ENCODE measurements around the gene ZNF140. TPM values are rescaled to one million over a fixed set of nuclear protein-coding genes. Genes with fewer than 3 reads are reported as not detected.
A peak's percentile ranks its signal among the peaks of the same experiment; 100 is the strongest.

ZNF140 gene
- total RNA-seq, 1 experiment from 2014 or later = 15.5 TPM

- CTCF ChIA-PET = interaction anchor here (0.6 kb wide), 1 partner anchor 13 kb away, joined by 3 read pairs; no protein-coding TSS in a partner anchor
- no TSS peak for BruUV-seq (replicated peaks)
- no peak for DNase-seq (ENCODE audit: unreplicated experiment)
- no peak for TF ChIP-seq CTCF (IDR thresholded peaks at IDR 0.05; ENCODE audit: unreplicated experiment)
- H3K9me3 Mint-ChIP-seq (ENCODE audit: unreplicated experiment) = peaks cover 26% of the 10 kb centered on the region
- H3K4me1 Mint-ChIP-seq (ENCODE audit: insufficient read depth, unreplicated experiment) = no peaks in the 10 kb centered on the region
- no peaks in the 10 kb centered on the region for H3K27me3 Mint-ChIP-seq (ENCODE audit: insufficient read depth, unreplicated experiment)
- POLR2A ChIA-PET = no interaction called here
- H3K4me3 Mint-ChIP-seq (ENCODE audit: unreplicated experiment) = no peak overlapping the region
- H3K27ac Mint-ChIP-seq (ENCODE audit: low read depth, unreplicated experiment) = no peak overlapping the region
- H3K36me3 Mint-ChIP-seq (ENCODE audit: insufficient read depth, unreplicated experiment) = peaks cover 24% of the 10 kb centered on the region
- intact Hi-C loops (cut with micrococcal nuclease) = no loop called here
These were observed 17.2 kb upstream of the ZNF140 start for GRCh38 chr12:133063556-133063955.

- peaks cover 6% of the 10 kb centered on the region for H3K36me3 Mint-ChIP-seq (ENCODE audit: insufficient read depth, unreplicated experiment)
- H3K9me3 Mint-ChIP-seq (ENCODE audit: unreplicated experiment) = peaks cover 36% of the 10 kb centered on the region
- intact Hi-C loops (cut with micrococcal nuclease) = no loop called here
These were observed 6.9 kb upstream of the ZNF140 start for GRCh38 chr12:133073836-133074235.

GRCh38 chr12:133080026-133080367 lies 726 bp upstream of the ZNF140 start:
- Mint-ChIP-seq H3K9me3 (ENCODE audit: unreplicated experiment) (peaks cover 34% of the 10 kb centered on the region), H3K27ac (ENCODE audit: low read depth, unreplicated experiment) (no peak overlapping the region), H3K4me3 (ENCODE audit: unreplicated experiment) (no peak overlapping the region), H3K36me3 (ENCODE audit: insufficient read depth, unreplicated experiment) (peaks cover 31% of the 10 kb centered on the region), H3K27me3 (ENCODE audit: insufficient read depth, unreplicated experiment) (no peaks in the 10 kb centered on the region), H3K4me1 (ENCODE audit: insufficient read depth, unreplicated experiment) (no peaks in the 10 kb centered on the region)
- TF ChIP-seq CTCF (IDR thresholded peaks at IDR 0.05; ENCODE audit: unreplicated experiment) = no peak
- peak; percentile 52 for DNase-seq (ENCODE audit: unreplicated experiment)
- POLR2A ChIA-PET = interaction anchor here (0.7 to 2.7 kb wide), 12 partner anchors 24 to 319 kb away, joined by 3 to 30 read pairs (median 4); partner anchors contain the start of genes CHFR, ZNF10, ZNF26 and ZNF268
- CTCF ChIA-PET = interaction anchor here (0.7 kb wide), 1 partner anchor 92 kb away, joined by 3 read pairs; no protein-coding TSS in a partner anchor
- BruUV-seq (replicated peaks) = TSS peak; percentile 72
- intact Hi-C loops (cut with micrococcal nuclease) = loop anchor here (1.0 to 2.0 kb wide), 6 partner anchors 43 to 251 kb away; partner anchors contain the start of genes CHFR, ZNF10, ZNF26 and ZNF268

More at GRCh38 chr12:133073836-133074235, 6.9 kb upstream of the ZNF140 start:
- BruUV-seq (replicated peaks) = no TSS peak
- Mint-ChIP-seq H3K27me3 (ENCODE audit: insufficient read depth, unreplicated experiment) (no peaks in the 10 kb centered on the region), H3K4me1 (ENCODE audit: insufficient read depth, unreplicated experiment) (no peaks in the 10 kb centered on the region), H3K4me3 (ENCODE audit: unreplicated experiment) (no peak overlapping the region), H3K27ac (ENCODE audit: low read depth, unreplicated experiment) (no peak overlapping the region)
- no peak for TF ChIP-seq CTCF (IDR thresholded peaks at IDR 0.05; ENCODE audit: unreplicated experiment)
- ChIA-PET CTCF (no interaction called here), POLR2A (no interaction called here)
- DNase-seq (ENCODE audit: unreplicated experiment) = no peak

GRCh38 chr12:133081159-133081780 lies 547 bp downstream of the ZNF140 start:
- Mint-ChIP-seq H3K27me3 (ENCODE audit: insufficient read depth, unreplicated experiment) (no peaks in the 10 kb centered on the region), H3K27ac (ENCODE audit: low read depth, unreplicated experiment) (no peak overlapping the region), H3K4me3 (ENCODE audit: unreplicated experiment) (no peak overlapping the region), H3K9me3 (ENCODE audit: unreplicated experiment) (peaks cover 27% of the 10 kb centered on the region), H3K36me3 (ENCODE audit: insufficient read depth, unreplicated experiment) (peaks cover 44% of the 10 kb centered on the region), H3K4me1 (ENCODE audit: insufficient read depth, unreplicated experiment) (no peaks in the 10 kb centered on the region)
- BruUV-seq (replicated peaks) = no TSS peak
- TF ChIP-seq CTCF (IDR thresholded peaks at IDR 0.05; ENCODE audit: unreplicated experiment) = no peak
- ChIA-PET POLR2A (interaction anchor here (0.5 to 2.7 kb wide), 3 partner anchors 48 to 100 kb away, joined by 3 to 30 read pairs (median 23); partner anchors contain the start of genes ZNF10, ZNF268 and ZNF891), CTCF (interaction anchor here (0.7 to 1.1 kb wide), 5 partner anchors 8 to 100 kb away, joined by 3 to 4 read pairs (median 3); partner anchors contain the start of gene ZNF268)
- peak; percentile 14 for DNase-seq (ENCODE audit: unreplicated experiment)
- intact Hi-C loops (cut with micrococcal nuclease) = loop anchor here (2.0 kb wide), 1 partner anchor 44 kb away; the partner anchor contains the start of gene ZNF84
